Stomach (tissue), 9 donors: Measurements from ENCODE around the gene SPAG17. TPM values are rescaled to one million over a fixed set of nuclear protein-coding genes. Genes with fewer than 3 reads are reported as not detected.

Experiments
- DNase-seq, 2 donors: peaks; one replicate each; pipeline versions ENCODE4 v3.0.0 to v3.0.0-alpha.2; 2013 to 2019
- H3K27ac ChIP-seq, 5 donors: fragments of 200-600 bp in 4 of 5; sonication (generic) in 4 of 5; one replicate each; pipeline ENCODE4 v1.5.1; 2013 to 2019; ENCODE audit warnings: mild to moderate bottlenecking in 1 of 5, moderate library complexity in 1 of 5
- H3K27me3 ChIP-seq, 3 donors: fragments of 200-600 bp; sonication (generic); one replicate each; pipeline ENCODE4 v1.5.1; 2017 to 2019; ENCODE audit warnings: mixed run types in 1 of 3
- H3K36me3 ChIP-seq, 4 donors: fragments of 200-600 bp; sonication (generic); 1 replicate in 3 of 4; 2 replicates in 1 of 4; pipeline ENCODE4 v1.5.1; 2016 to 2019
- H3K4me1 ChIP-seq, 4 donors: fragments of 200-600 bp; sonication (generic); one replicate each; pipeline ENCODE4 v1.5.1; 2016 to 2019
- H3K4me3 ChIP-seq, 4 donors: fragments of 200-600 bp; sonication (generic) in 3 of 4; one replicate each; pipeline ENCODE4 v1.5.1; 2016 to 2019; ENCODE audit warnings: mild to moderate bottlenecking in 1 of 4
- H3K9me3 ChIP-seq, 4 donors: fragments of 200-600 bp; sonication (generic); one replicate each; pipeline ENCODE4 v1.5.1; 2016 to 2019
- CTCF ChIP-seq, 7 experiments: fragments of 450-650 bp in 4 of 7; fragments of 200-600 bp in 3 of 7; sonication (generic) in 3 of 7; IDR thresholded peaks; one replicate each; pipeline ENCODE4 v1.5.1; 2016 to 2019; ENCODE audit warnings: antibody characterized with exemption in 7 of 7, control low read depth in 2 of 7, mild to moderate bottlenecking in 1 of 7
- EP300 ChIP-seq: sonication (generic); formaldehyde crosslinking; IDR thresholded peaks from one replicate; pipeline ENCODE4 v1.6.1; 2017; ENCODE audit warnings: antibody characterized with exemption
- POLR2A ChIP-seq, 4 donors: fragments of 450-650 bp; IDR thresholded peaks; one replicate each; pipeline ENCODE4 v1.6.1; 2016; ENCODE audit warnings: antibody characterized with exemption in 4 of 4, control low read depth in 2 of 4, mild to moderate bottlenecking in 1 of 4, moderate library complexity in 1 of 4
- POLR2AphosphoS5 ChIP-seq, 3 donors: sonication (generic); formaldehyde crosslinking; IDR thresholded peaks; one replicate each; pipeline ENCODE4 v1.6.1; 2016; ENCODE audit warnings: antibody characterized with exemption in 3 of 3
- WGBS, 5 donors: extraction: QIAGEN DNeasy Blood & Tissue Kit in 3 of 5; methylation state at CpG; one replicate each; pipeline versions ENCODE4 v1.1.5 to v1.1.7; 2013 to 2018; 5-methylcytosine and 5-hydroxymethylcytosine counted together
- intact Hi-C: fragments of 100-400 bp; cut with DNase I; formaldehyde crosslinking; loops from one replicate; pipeline ENCODE4 v1.15.1; 2023; ENCODE audit warnings: low total_unique reads
- polyA plus RNA-seq, 3 donors: library from polyadenylated mRNA; stranded (reverse); fragments of 200-250 nt; gene quantifications; one replicate each; pipeline ENCODE4 v1.2.3, GENCODE V29; 2013
- total RNA-seq, 5 donors: library from RNA; depleted of rRNA; stranded (reverse); fragments of >200 nt; gene quantifications; one replicate each; pipeline versions ENCODE4 v1.1.0 to v1.2.3, GENCODE V29; 2014 to 2016
- donor health status: healthy with polysubstance abuse.
- donor health status: Bipolar disorder and iron deficiency.
- donor health status: healthy.

SPAG17 gene
- total and polyA plus RNA-seq, 8 donors: under 0.01 to 8.9 (median 5.0) TPM; not detected in 5

GRCh38 chr1:117970252-117970651 lies 214.8 kb downstream of the SPAG17 start:
- intact Hi-C loops: no loop called here
- DNase-seq: peak in 1 of 2 donors; percentile 22

GRCh38 chr1:117967881-117968280 lies 217.1 kb downstream of the SPAG17 start:
- Histone ChIP-seq H3K9me3 (no peaks in the 10 kb centered on the region), H3K4me3 (no peak overlapping the region), H3K4me1 (peaks cover 0 to 11% (median 0%) of the 10 kb centered on the region in 4 donors), H3K27me3 (no peaks in the 10 kb centered on the region), H3K36me3 (peaks cover 0 to 12% (median 4%) of the 10 kb centered on the region in 4 donors), H3K27ac (no peak overlapping the region)
- intact Hi-C loops: no loop called here
- 0 to 14% (median 8%) methylated on average over 1 of the region's 1 CpG for WGBS, 5 donors
- TF ChIP-seq CTCF (IDR thresholded peaks at IDR 0.05): no peak
- TF ChIP-seq POLR2A (IDR thresholded peaks at IDR 0.05): no peak
- no peak for TF ChIP-seq POLR2AphosphoS5 (IDR thresholded peaks at IDR 0.05)
- no peak for TF ChIP-seq EP300
- DNase-seq: peak in 1 of 2 donors; percentile 52

More at GRCh38 chr1:117970252-117970651, 214.8 kb downstream of the SPAG17 start:
- Histone ChIP-seq H3K27me3 (no peaks in the 10 kb centered on the region), H3K4me3 (no peak overlapping the region), H3K36me3 (no peaks in the 10 kb centered on the region), H3K27ac (no peak overlapping the region), H3K4me1 (peaks cover 0 to 11% (median 0%) of the 10 kb centered on the region in 4 donors), H3K9me3 (no peaks in the 10 kb centered on the region)
- TF ChIP-seq POLR2A (IDR thresholded peaks at IDR 0.05) (no peak), CTCF (IDR thresholded peaks at IDR 0.05) (no peak), POLR2AphosphoS5 (IDR thresholded peaks at IDR 0.05) (no peak), EP300 (no peak)
- 73 to 85% (median 82%) methylated on average over 9 of the region's 9 CpGs for WGBS, 5 donors

DNA sequence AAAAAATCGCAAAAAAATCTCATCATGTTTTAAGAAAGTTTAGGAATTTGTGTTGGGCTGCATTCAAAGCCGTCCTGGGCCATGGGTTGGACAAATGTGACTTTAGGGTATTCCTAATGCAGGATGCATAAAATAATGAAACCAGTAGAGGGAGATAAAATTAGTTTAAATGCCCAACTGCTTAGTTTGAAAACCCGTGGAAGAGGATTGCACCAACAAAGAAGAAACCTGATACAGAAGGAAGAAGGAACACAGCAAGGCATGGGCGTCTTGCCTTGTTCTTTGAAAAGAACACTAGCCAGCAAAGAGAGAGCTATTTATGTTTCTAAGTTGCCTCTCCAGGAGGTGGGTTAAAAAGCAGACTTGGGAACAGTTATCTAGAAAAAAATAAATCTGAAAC lies 217.6 kb downstream of the SPAG17 start:
- intact Hi-C loops: no loop called here
- TF ChIP-seq EP300 (no peak), CTCF (IDR thresholded peaks at IDR 0.05) (no peak), POLR2A (IDR thresholded peaks at IDR 0.05) (no peak), POLR2AphosphoS5 (IDR thresholded peaks at IDR 0.05) (no peak)
- Histone ChIP-seq H3K27ac (no peak overlapping the region), H3K9me3 (no peaks in the 10 kb centered on the region), H3K27me3 (no peaks in the 10 kb centered on the region), H3K4me1 (peaks cover 0 to 11% (median 0%) of the 10 kb centered on the region in 4 donors), H3K4me3 (no peak overlapping the region), H3K36me3 (peaks cover 0 to 16% (median 5%) of the 10 kb centered on the region in 4 donors)
- 47 to 51% (median 49%) methylated on average over 4 of the region's 4 CpGs for WGBS, 5 donors
- peak in 1 of 2 donors; percentile 17 for DNase-seq

DNA sequence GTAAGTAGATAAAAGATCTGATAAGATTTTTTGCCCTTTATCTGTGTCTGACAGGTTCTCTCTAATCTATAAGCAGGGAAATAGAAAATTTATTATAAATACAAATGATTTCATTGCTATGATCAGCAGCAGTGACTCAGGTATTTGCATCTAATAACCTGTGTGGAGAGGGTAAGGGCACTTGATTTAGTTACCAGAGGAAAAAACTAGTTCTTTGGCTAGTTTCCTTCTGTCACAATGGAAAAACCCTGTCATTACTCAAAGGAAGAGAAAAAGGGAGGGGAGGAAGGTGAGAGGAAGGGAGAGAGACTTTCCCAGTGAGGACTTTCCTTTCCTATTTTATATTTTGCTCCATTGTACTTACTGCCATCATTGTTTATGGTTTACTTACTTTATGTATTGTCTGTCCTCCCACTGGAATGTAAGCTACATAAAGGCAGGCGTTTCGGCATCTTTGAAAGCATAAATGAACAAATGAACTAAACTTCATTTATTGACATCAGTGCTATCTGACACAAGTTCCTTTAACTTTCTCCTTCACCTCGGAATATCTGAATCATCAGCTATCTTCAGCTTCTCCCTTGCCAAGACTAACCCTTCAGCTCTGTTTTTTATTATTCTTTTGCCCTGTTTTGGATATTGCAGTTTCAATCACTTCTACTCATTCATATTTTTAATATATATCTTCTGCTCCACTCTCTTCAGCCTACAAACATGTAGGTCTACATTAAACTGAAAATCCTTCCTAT lies 220.6 kb downstream of the SPAG17 start:
- Histone ChIP-seq H3K9me3 (no peaks in the 10 kb centered on the region), H3K4me3 (no peak overlapping the region), H3K27ac (no peak overlapping the region), H3K36me3 (peaks cover under 1 to 39% (median 31%) of the 10 kb centered on the region in 4 donors), H3K4me1 (peaks cover 0 to 11% (median 0%) of the 10 kb centered on the region in 4 donors), H3K27me3 (no peaks in the 10 kb centered on the region)
- intact Hi-C loops: no loop called here
- DNase-seq: no peak
- 86 to 91% (median 88%) methylated on average over 3 of the region's 3 CpGs for WGBS, 5 donors
- no peak for TF ChIP-seq CTCF (IDR thresholded peaks at IDR 0.05)
- no peak for TF ChIP-seq POLR2A (IDR thresholded peaks at IDR 0.05)
- no peak for TF ChIP-seq EP300
- no peak for TF ChIP-seq POLR2AphosphoS5 (IDR thresholded peaks at IDR 0.05)
